ENCODE results near the gene PCED1B. TPM values are rescaled to one million over a fixed set of nuclear protein-coding genes. Genes with fewer than 3 reads are reported as not detected.
"Not testable (repeated sequence)": the region's sequence is repeated elsewhere in the genome, so short reads cannot be mapped to it uniquely, and the experiment has no call there.

Gene PCED1B
- total RNA-seq, 1 experiment from 2014 or later: 0.87 TPM

GRCh38 chr12:47207829-47208248 is 128.4 kb downstream of the PCED1B start:
- DNase-seq (ENCODE audit: low read depth, low spot score): no peak
- in situ Hi-C loops (cut with HindIII; ENCODE audit: low pct_unique_long_range_greater_than_20kb, low sequenced_read_pairs): no loop called here

GRCh38 chr12:47209014-47209413 is 129.6 kb downstream of the PCED1B start:
- DNase-seq (ENCODE audit: low read depth, low spot score): no peak
- in situ Hi-C loops (cut with HindIII; ENCODE audit: low pct_unique_long_range_greater_than_20kb, low sequenced_read_pairs): no loop called here

GRCh38 chr12:47210776-47211175 is 131.4 kb downstream of the PCED1B start:
- no peak for DNase-seq (ENCODE audit: low read depth, low spot score)
- in situ Hi-C loops (cut with HindIII; ENCODE audit: low pct_unique_long_range_greater_than_20kb, low sequenced_read_pairs): no loop called here

- in situ Hi-C loops (cut with HindIII; ENCODE audit: low pct_unique_long_range_greater_than_20kb, low sequenced_read_pairs): no loop called here
- DNase-seq (ENCODE audit: low read depth, low spot score): no peak
Observed at GRCh38 chr12:47212701-47213039, 133.2 kb downstream of the PCED1B start.

GRCh38 chr12:47213396-47213795 is 134.0 kb downstream of the PCED1B start:
- in situ Hi-C loops (cut with HindIII; ENCODE audit: low pct_unique_long_range_greater_than_20kb, low sequenced_read_pairs): no loop called here
- DNase-seq (ENCODE audit: low read depth, low spot score): no peak

- no peak for DNase-seq (ENCODE audit: low read depth, low spot score)
- in situ Hi-C loops (cut with HindIII; ENCODE audit: low pct_unique_long_range_greater_than_20kb, low sequenced_read_pairs): no loop called here
Observed at GRCh38 chr12:47214001-47214619, 134.7 kb downstream of the PCED1B start.

GRCh38 chr12:47214771-47215170 is 135.3 kb downstream of the PCED1B start:
- no peak for DNase-seq (ENCODE audit: low read depth, low spot score)
- in situ Hi-C loops (cut with HindIII; ENCODE audit: low pct_unique_long_range_greater_than_20kb, low sequenced_read_pairs): no loop called here

GRCh38 chr12:47216150-47216677 is 136.8 kb downstream of the PCED1B start:
- in situ Hi-C loops (cut with HindIII; ENCODE audit: low pct_unique_long_range_greater_than_20kb, low sequenced_read_pairs): no loop called here
- no peak for DNase-seq (ENCODE audit: low read depth, low spot score)

GRCh38 chr12:47217595-47217869 is 138.1 kb downstream of the PCED1B start:
- in situ Hi-C loops (cut with HindIII; ENCODE audit: low pct_unique_long_range_greater_than_20kb, low sequenced_read_pairs); DNase-seq (ENCODE audit: low read depth, low spot score): not testable (repeated sequence)

GRCh38 chr12:47218191-47218654 is 138.8 kb downstream of the PCED1B start:
- no peak for DNase-seq (ENCODE audit: low read depth, low spot score)
- in situ Hi-C loops (cut with HindIII; ENCODE audit: low pct_unique_long_range_greater_than_20kb, low sequenced_read_pairs): no loop called here

GRCh38 chr12:47219243-47219642 is 139.8 kb downstream of the PCED1B start:
- in situ Hi-C loops (cut with HindIII; ENCODE audit: low pct_unique_long_range_greater_than_20kb, low sequenced_read_pairs): no loop called here
- no peak for DNase-seq (ENCODE audit: low read depth, low spot score)

GRCh38 chr12:47221256-47222023 is 142.0 kb downstream of the PCED1B start:
- in situ Hi-C loops (cut with HindIII; ENCODE audit: low pct_unique_long_range_greater_than_20kb, low sequenced_read_pairs): no loop called here
- no peak for DNase-seq (ENCODE audit: low read depth, low spot score)

GRCh38 chr12:47222520-47223030 is 143.2 kb downstream of the PCED1B start:
- DNase-seq (ENCODE audit: low read depth, low spot score): no peak
- in situ Hi-C loops (cut with HindIII; ENCODE audit: low pct_unique_long_range_greater_than_20kb, low sequenced_read_pairs): no loop called here

- in situ Hi-C loops (cut with HindIII; ENCODE audit: low pct_unique_long_range_greater_than_20kb, low sequenced_read_pairs): no loop called here
Observed at GRCh38 chr12:47223031-47223847, 143.8 kb downstream of the PCED1B start.

GRCh38 chr12:47223848-47224213 is 144.4 kb downstream of the PCED1B start:
- DNase-seq (ENCODE audit: low read depth, low spot score): no peak
- in situ Hi-C loops (cut with HindIII; ENCODE audit: low pct_unique_long_range_greater_than_20kb, low sequenced_read_pairs): no loop called here

More at GRCh38 chr12:47223031-47223847, 143.8 kb downstream of the PCED1B start:
- no peak for DNase-seq (ENCODE audit: low read depth, low spot score)

GRCh38 chr12:47224563-47225133 is 145.2 kb downstream of the PCED1B start:
- in situ Hi-C loops (cut with HindIII; ENCODE audit: low pct_unique_long_range_greater_than_20kb, low sequenced_read_pairs): no loop called here
- DNase-seq (ENCODE audit: low read depth, low spot score): no peak

- DNase-seq (ENCODE audit: low read depth, low spot score): no peak
- in situ Hi-C loops (cut with HindIII; ENCODE audit: low pct_unique_long_range_greater_than_20kb, low sequenced_read_pairs): no loop called here
Observed at GRCh38 chr12:47225356-47225755, 145.9 kb downstream of the PCED1B start.

- in situ Hi-C loops (cut with HindIII; ENCODE audit: low pct_unique_long_range_greater_than_20kb, low sequenced_read_pairs): no loop called here
- DNase-seq (ENCODE audit: low read depth, low spot score): no peak
Observed at GRCh38 chr12:47226199-47226598, 146.8 kb downstream of the PCED1B start.

All from SK-MEL-5 (cell line).